GM10266 (cell line): ENCODE data around the gene LRRC28.

Experiments
- DNase-seq: peaks from one replicate; pipeline ENCODE4 v3.0.0; 2012; ENCODE audit errors: extremely low spot score
- TF ChIP-seq, protein P1 (sequence below): IDR thresholded peaks from 2 replicates; pipeline ENCODE4 v1.5.1; 2012; ENCODE audit warnings: mild to moderate bottlenecking, low read depth; ENCODE audit not compliant: control insufficient read depth, insufficient read depth; ENCODE audit errors: missing control alignments

The LRRC28 gene

GRCh38 chr15:99410477-99410876 lies 159.2 kb downstream of the LRRC28 start:
- no peak for DNase-seq
- TF ChIP-seq, protein P1, sequence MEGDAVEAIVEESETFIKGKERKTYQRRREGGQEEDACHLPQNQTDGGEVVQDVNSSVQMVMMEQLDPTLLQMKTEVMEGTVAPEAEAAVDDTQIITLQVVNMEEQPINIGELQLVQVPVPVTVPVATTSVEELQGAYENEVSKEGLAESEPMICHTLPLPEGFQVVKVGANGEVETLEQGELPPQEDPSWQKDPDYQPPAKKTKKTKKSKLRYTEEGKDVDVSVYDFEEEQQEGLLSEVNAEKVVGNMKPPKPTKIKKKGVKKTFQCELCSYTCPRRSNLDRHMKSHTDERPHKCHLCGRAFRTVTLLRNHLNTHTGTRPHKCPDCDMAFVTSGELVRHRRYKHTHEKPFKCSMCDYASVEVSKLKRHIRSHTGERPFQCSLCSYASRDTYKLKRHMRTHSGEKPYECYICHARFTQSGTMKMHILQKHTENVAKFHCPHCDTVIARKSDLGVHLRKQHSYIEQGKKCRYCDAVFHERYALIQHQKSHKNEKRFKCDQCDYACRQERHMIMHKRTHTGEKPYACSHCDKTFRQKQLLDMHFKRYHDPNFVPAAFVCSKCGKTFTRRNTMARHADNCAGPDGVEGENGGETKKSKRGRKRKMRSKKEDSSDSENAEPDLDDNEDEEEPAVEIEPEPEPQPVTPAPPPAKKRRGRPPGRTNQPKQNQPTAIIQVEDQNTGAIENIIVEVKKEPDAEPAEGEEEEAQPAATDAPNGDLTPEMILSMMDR = no peak

DNA sequence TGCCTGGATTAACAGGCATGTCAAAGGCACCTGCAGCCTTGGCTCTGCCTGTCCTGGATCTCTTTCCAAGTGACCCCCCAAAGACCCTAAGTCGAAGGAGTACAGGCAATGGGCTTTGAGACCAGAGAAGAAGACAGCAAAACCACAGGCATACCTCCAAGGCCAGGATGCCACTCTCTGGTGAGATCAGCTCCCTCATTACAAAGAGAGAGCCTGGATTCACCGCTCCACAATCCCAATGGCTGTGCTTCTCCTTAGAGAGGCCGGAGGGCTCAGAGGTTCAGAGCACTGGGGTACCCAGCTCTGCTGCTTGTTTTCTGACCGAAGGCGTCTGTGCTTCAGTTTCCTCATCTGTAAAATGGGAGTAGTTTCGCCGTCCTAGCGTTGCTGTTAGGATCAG lies 160.0 kb downstream of the LRRC28 start:
- DNase-seq = no peak
- TF ChIP-seq, protein P1 = no peak

DNA sequence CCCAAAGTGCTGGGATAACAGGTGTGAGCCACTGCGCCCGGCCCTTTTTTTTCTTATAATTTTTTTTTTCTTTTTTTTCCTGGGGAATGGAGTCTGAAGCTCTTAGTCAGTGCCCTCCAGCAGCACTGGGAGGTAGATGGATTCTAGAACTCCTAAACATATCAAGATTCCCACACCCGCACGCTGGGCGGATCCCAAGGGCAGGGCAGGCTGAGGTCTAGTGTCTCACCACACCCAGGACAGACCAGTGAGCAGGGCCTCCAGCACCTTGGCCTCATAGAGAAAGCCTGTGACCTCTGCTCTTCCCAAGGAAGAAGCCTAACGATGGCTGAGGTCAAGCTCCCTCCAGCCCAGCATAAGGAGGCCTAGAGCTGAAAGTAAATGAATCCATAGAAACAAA lies 160.8 kb downstream of the LRRC28 start:
- no peak for DNase-seq
- TF ChIP-seq, protein P1 = no peak

- DNase-seq = no peak
- TF ChIP-seq, protein P1 = no peak
Measured at GRCh38 chr15:99412626-99413025, 161.3 kb downstream of the LRRC28 start.

DNA sequence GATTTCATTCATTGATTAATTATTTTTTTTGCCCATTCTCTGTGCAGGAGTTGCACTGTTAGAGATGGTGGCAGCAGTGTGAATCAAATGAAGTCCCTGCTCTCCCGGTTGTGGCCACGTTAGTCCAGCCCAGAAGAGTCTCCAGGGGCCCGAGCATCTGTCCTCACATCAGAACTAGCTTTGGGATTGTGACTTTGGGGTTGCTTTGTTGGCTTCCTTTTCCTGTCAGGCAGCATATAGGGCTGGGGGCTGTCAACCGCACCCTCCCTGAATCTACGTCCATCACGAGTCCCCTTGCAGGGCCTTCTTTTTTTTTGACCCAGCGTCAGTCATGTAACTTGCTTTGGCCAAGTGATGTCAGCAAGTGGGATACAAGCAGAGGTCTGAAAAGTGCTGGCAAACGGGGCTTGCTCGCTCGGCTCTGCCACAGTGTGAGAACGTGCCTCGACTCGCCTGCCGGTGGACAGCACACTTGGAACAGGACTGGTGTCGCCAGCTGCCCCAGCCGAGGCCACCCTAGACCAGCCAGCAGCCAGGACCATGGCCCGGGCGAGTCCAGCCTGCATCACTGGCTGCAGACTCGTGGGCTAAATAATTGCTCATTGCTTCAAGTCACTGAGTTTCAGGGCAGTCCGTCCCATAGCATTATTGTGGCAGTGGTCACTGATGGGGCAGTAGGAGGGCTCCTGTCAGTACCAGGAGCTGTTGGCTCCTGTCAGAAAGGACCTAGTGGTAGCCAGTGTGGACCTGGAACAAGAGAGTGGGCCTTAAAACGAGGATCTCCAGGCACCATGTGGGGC lies 162.9 kb downstream of the LRRC28 start:
- DNase-seq = no peak
- TF ChIP-seq, protein P1 = no peak

DNA sequence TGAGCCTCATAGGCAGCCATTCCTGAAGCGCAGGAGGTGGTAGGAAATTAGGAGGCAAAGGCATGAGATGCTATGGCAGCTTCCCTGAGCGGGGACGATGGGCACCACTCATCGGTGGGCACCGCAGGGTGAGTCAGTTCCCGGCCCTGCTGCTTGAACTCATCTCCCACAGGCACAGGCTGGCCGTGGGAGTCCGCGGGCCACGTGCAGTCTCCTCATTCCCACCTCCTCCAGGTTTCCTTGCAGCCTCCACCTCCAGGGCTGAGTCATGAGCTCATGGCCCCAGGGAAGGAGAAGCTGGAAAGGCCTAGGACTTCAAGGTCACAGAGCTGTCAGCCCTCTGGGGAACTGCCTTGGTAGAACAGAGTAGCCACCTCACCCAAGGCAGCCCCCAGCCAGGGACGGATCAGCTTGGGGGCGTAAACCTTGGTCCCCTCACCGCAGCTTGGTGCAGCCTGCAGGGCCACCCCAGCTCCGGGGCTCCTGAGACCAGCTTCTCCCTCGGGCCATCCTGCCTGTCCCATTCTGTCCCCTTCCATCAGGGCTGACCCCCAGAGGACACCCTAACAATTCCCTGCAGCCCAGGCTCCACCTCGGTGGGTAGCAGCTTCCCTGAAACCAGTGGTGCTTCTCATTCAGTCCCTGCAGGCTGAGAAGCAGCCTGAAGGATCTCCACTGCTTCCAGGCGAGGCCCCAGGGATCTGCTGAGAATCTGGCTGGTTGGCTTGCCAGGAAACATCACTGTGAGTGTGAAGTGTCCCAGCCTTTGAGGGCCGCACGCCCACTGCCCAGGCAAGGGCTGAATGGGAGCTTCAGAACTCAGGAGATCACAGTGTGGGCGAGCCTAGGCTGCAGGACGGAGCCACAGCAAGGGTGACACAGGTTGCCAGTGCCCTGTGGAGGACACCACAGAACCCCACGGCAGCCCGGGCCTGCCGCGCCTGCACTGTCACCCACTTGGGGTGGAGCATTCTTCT lies 163.8 kb downstream of the LRRC28 start:
- TF ChIP-seq, protein P1 = no peak
- DNase-seq = no peak
